IMR-90 (cell line): ENCODE results near the gene TMEM50A.
"Not testable (repeated sequence)": the region's sequence is repeated elsewhere in the genome, so short reads cannot be mapped to it uniquely, and the experiment has no call there.

Experiments used
- BHLHE40 ChIP-seq: fragments of 150-350 bp; IDR thresholded peaks from 2 replicates; pipeline ENCODE4 v1.6.1; 2016; ENCODE audit warnings: mild to moderate bottlenecking, low read depth, low read length
- CEBPB ChIP-seq: IDR thresholded peaks from 2 replicates; pipeline ENCODE4 v1.6.1; 2012; ENCODE audit warnings: low read depth, low read length, improper control_type of control experiment
- CTCF ChIP-seq: conservative IDR thresholded peaks from 2 replicates; pipeline ENCODE4 v1.5.1; 2012; ENCODE audit warnings: mild to moderate bottlenecking, low read depth, low read length, improper control_type of control experiment
- ELK1 ChIP-seq: fragments of 150-350 bp; IDR thresholded peaks from 2 replicates; pipeline ENCODE4 v1.6.1; 2016; ENCODE audit warnings: low read depth, mild to moderate bottlenecking, low read length, moderate library complexity, borderline replicate concordance
- FOS ChIP-seq: fragments of 150-350 bp; IDR thresholded peaks from 2 replicates; pipeline ENCODE4 v1.6.1; 2016; ENCODE audit warnings: low read depth, low read length
- MXI1 ChIP-seq: IDR thresholded peaks from 2 replicates; pipeline ENCODE4 v1.6.1; 2012; ENCODE audit warnings: low read depth, mild to moderate bottlenecking, low read length, moderate library complexity, borderline replicate concordance
- NFE2L2 ChIP-seq: fragments of 150-350 bp; IDR thresholded peaks from 2 replicates; pipeline ENCODE4 v1.6.1; 2016; ENCODE audit warnings: low read depth, mild to moderate bottlenecking, low read length
- POLR2A ChIP-seq: IDR thresholded peaks from 2 replicates; pipeline ENCODE4 v1.6.1; 2012; ENCODE audit warnings: mild to moderate bottlenecking, low read depth, low read length
- RAD21 ChIP-seq: IDR thresholded peaks from 2 replicates; pipeline ENCODE4 v1.6.1; 2012; ENCODE audit warnings: low read length, improper control_type of control experiment
- RFX5 ChIP-seq: IDR thresholded peaks from 2 replicates; pipeline ENCODE4 v1.8.0; 2012; ENCODE audit warnings: low read depth, mild to moderate bottlenecking, low read length, moderate library complexity

GRCh38 chr1:25383090-25383489, 45.0 kb downstream of the TMEM50A start:
- TF ChIP-seq CTCF, POLR2A, ELK1, BHLHE40, NFE2L2, MXI1, FOS, RFX5, RAD21: not testable (repeated sequence)
- peak; percentile 68 for TF ChIP-seq CEBPB
